Gastroesophageal sphincter (tissue), 4 donors: ENCODE data around the gene LCN9. TPM values are rescaled to one million over a fixed set of nuclear protein-coding genes. Genes with fewer than 3 reads are reported as not detected.

Source experiments
- ATAC-seq: fragments of 150-250 bp; one replicate; pipeline ENCODE4 v1.9.1; 2016; ENCODE audit warnings: mild to moderate bottlenecking, moderate library complexity
- H3K27ac ChIP-seq, 4 donors: fragments of 200-600 bp; sonication (generic) in 3 of 4; 1 replicate in 3 of 4; 2 replicates in 1 of 4; pipeline ENCODE4 v1.5.1; 2016 to 2019
- H3K27me3 ChIP-seq: fragments of 200-600 bp; sonication (generic); one replicate; pipeline ENCODE4 v1.5.1; 2019
- H3K36me3 ChIP-seq, 2 donors: fragments of 200-600 bp; sonication (generic); one replicate each; pipeline ENCODE4 v1.5.1; 2019; ENCODE audit warnings: control low read depth in 1 of 2
- H3K4me1 ChIP-seq, 3 donors: fragments of 200-600 bp; sonication (generic); 1 replicate in 2 of 3; 2 replicates in 1 of 3; pipeline ENCODE4 v1.5.1; 2016 to 2019; ENCODE audit warnings: control low read depth in 2 of 3
- H3K4me3 ChIP-seq, 2 donors: fragments of 200-600 bp; sonication (generic); one replicate each; pipeline ENCODE4 v1.5.1; 2019; ENCODE audit warnings: mild to moderate bottlenecking in 1 of 2, moderate library complexity in 1 of 2
- H3K9me3 ChIP-seq, 3 donors: fragments of 200-600 bp; sonication (generic); one replicate each; pipeline ENCODE4 v1.5.1; 2017 to 2019; ENCODE audit warnings: control low read depth in 2 of 3
- CTCF ChIP-seq, 4 experiments: fragments of 200-600 bp in 2 of 4; fragments of 450-650 bp in 2 of 4; sonication (generic) in 1 of 4; IDR thresholded peaks; one replicate each; pipeline ENCODE4 v1.5.1; 2017 to 2019; ENCODE audit warnings: antibody characterized with exemption in 4 of 4, mild to moderate bottlenecking in 2 of 4, moderate library complexity in 2 of 4
- EP300 ChIP-seq: sonication (generic); formaldehyde crosslinking; IDR thresholded peaks from one replicate; pipeline ENCODE4 v1.6.1; 2017; ENCODE audit warnings: antibody characterized with exemption, mild to moderate bottlenecking
- POLR2A ChIP-seq, 2 donors: fragments of 450-650 bp; IDR thresholded peaks; one replicate each; pipeline ENCODE4 v1.6.1; 2017; ENCODE audit warnings: antibody characterized with exemption in 2 of 2, mild to moderate bottlenecking in 2 of 2, moderate library complexity in 1 of 2
- POLR2AphosphoS5 ChIP-seq: sonication (generic); formaldehyde crosslinking; IDR thresholded peaks from one replicate; pipeline ENCODE4 v1.6.1; 2017; ENCODE audit warnings: antibody characterized with exemption
- WGBS, 2 donors: methylation state at CpG; one replicate each; pipeline ENCODE4 v1.1.5; 2018; ENCODE audit warnings: low coverage in 1 of 2; 5-methylcytosine and 5-hydroxymethylcytosine counted together
- total RNA-seq, 4 donors: library from RNA; depleted of rRNA; stranded (reverse); fragments of >200 nt; gene quantifications; one replicate each; pipeline ENCODE4 v1.1.0, GENCODE V29; 2016

LCN9 gene
- total RNA-seq, 4 donors from 2014 or later, result not detected

GRCh38 chr9:135639196-135639595, 23.9 kb upstream of the LCN9 start, which contains the start of gene GLT6D1:
TSS of gene GLT6D1 (minus strand) at chr9:135639540. CDS start at chr9:135639187, 353 bp downstream.
- peaks cover 0 to 15% (median 0%) of the 10 kb centered on the region in 3 donors for H3K9me3 ChIP-seq
- H3K36me3 ChIP-seq, result no peaks in the 10 kb centered on the region
- ATAC-seq, result no peak
- TF ChIP-seq POLR2A (IDR thresholded peaks at IDR 0.05), result no peak
- no peak for TF ChIP-seq CTCF (IDR thresholded peaks at IDR 0.05)
- no peak for TF ChIP-seq POLR2AphosphoS5
- TF ChIP-seq EP300, result no peak
- H3K27ac ChIP-seq, result no peak within 1 kb of the TSS
- H3K4me3 ChIP-seq, result no peak within 1 kb of the TSS
- H3K4me1 ChIP-seq, result no peaks in the 10 kb centered on the region
- WGBS, 2 donors, result 80 to 95% methylated on average over 3 to 9 of the region's 9 CpGs
- peaks cover 64% of the 10 kb centered on the region for H3K27me3 ChIP-seq

- Histone ChIP-seq H3K4me3 (no peak overlapping the region), H3K27ac (no peak overlapping the region), H3K27me3 (peaks cover 48% of the 10 kb centered on the region), H3K9me3 (peaks cover 0 to 33% (median 0%) of the 10 kb centered on the region in 3 donors), H3K4me1 (no peaks in the 10 kb centered on the region), H3K36me3 (no peaks in the 10 kb centered on the region)
- WGBS, 2 donors, result 61 to 100% methylated on average over 1 to 5 of the region's 7 CpGs
- no peak for ATAC-seq
- TF ChIP-seq CTCF (IDR thresholded peaks at IDR 0.05) (no peak), POLR2A (IDR thresholded peaks at IDR 0.05) (no peak), EP300 (no peak), POLR2AphosphoS5 (no peak)
Observed at GRCh38 chr9:135641047-135641446, 22.1 kb upstream of the LCN9 start.

- no peak overlapping the region for H3K27ac ChIP-seq
- WGBS, 2 donors, result 54 to 55% methylated on average over 5 to 8 of the region's 8 CpGs
- H3K36me3 ChIP-seq, result no peaks in the 10 kb centered on the region
- no peaks in the 10 kb centered on the region for H3K4me1 ChIP-seq
- peaks cover 0 to 39% (median 0%) of the 10 kb centered on the region in 3 donors for H3K9me3 ChIP-seq
- TF ChIP-seq CTCF (IDR thresholded peaks at IDR 0.05) (no peak), POLR2A (IDR thresholded peaks at IDR 0.05) (no peak), POLR2AphosphoS5 (no peak), EP300 (no peak)
- H3K27me3 ChIP-seq, result peaks cover 41% of the 10 kb centered on the region
- ATAC-seq, result no peak
- no peak overlapping the region for H3K4me3 ChIP-seq
Observed at GRCh38 chr9:135641745-135642144, 21.4 kb upstream of the LCN9 start.

- TF ChIP-seq CTCF (IDR thresholded peaks at IDR 0.05) (no peak), POLR2A (IDR thresholded peaks at IDR 0.05) (no peak), POLR2AphosphoS5 (no peak), EP300 (no peak)
- Histone ChIP-seq H3K9me3 (peaks cover 0 to 66% (median 0%) of the 10 kb centered on the region in 3 donors), H3K4me1 (no peaks in the 10 kb centered on the region), H3K27ac (no peak overlapping the region), H3K27me3 (peaks cover 17% of the 10 kb centered on the region), H3K4me3 (no peak overlapping the region), H3K36me3 (no peaks in the 10 kb centered on the region)
- no peak for ATAC-seq
- 80% methylated on average over 5 of the region's 5 CpGs; no CpG with 5 or more reads in 1 of the 2 donors for WGBS, 2 donors
Observed at GRCh38 chr9:135644631-135645218, 18.4 kb upstream of the LCN9 start.

GRCh38 chr9:135647884-135648283, 15.2 kb upstream of the LCN9 start:
- Histone ChIP-seq H3K4me1 (no peaks in the 10 kb centered on the region), H3K4me3 (no peak overlapping the region), H3K36me3 (no peaks in the 10 kb centered on the region), H3K27ac (no peak overlapping the region), H3K9me3 (peaks cover 0 to 65% (median 0%) of the 10 kb centered on the region in 3 donors), H3K27me3 (peaks cover 9% of the 10 kb centered on the region)
- no peak for TF ChIP-seq EP300
- no peak for TF ChIP-seq CTCF (IDR thresholded peaks at IDR 0.05)
- no peak for TF ChIP-seq POLR2AphosphoS5
- TF ChIP-seq POLR2A (IDR thresholded peaks at IDR 0.05), result no peak
- ATAC-seq, result no peak
- 75 to 84% methylated on average over 2 to 3 of the region's 4 CpGs for WGBS, 2 donors
